Measurements from ENCODE around the gene RAB11FIP3.

DNA sequence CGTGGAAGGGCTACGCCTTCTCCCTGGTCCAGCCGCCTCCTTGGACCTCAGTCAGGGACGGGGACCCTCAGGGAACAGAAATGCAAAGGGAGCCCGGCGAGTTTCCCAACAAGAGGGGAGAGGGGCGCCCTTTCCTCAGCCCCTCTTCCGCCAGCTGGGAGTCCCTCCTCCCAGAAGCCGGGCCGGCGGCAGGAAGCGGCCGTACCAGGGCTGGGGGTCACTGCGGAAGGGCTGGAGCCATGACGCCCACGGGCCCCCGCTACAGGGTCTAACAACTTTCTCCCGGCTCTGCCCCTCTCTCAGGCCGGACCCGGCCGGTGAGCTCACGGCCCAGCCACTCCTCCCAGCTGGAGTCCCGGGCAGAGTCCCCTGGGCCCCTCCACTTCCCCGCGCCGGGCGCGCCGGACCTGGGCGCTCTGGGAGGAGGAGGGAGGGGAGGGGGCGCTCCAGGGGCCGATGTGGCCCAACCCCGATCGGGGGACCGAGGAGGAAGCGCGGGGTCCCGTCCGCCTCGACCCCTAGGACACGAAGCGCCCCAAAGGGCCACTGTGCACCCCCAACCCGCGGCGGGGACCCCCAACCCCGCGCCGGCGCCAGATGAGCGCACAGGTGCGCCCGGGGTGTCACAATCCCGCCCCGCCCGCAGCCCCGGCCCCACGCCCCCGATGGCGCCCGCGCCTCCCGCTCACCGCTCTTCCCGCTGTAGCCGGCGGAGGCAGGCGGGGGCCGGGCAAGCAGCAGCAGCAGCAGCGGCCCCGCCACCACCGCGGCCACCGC lies 44.2 kb upstream of the RAB11FIP3 start:
- TF ChIP-seq, protein P1, sequence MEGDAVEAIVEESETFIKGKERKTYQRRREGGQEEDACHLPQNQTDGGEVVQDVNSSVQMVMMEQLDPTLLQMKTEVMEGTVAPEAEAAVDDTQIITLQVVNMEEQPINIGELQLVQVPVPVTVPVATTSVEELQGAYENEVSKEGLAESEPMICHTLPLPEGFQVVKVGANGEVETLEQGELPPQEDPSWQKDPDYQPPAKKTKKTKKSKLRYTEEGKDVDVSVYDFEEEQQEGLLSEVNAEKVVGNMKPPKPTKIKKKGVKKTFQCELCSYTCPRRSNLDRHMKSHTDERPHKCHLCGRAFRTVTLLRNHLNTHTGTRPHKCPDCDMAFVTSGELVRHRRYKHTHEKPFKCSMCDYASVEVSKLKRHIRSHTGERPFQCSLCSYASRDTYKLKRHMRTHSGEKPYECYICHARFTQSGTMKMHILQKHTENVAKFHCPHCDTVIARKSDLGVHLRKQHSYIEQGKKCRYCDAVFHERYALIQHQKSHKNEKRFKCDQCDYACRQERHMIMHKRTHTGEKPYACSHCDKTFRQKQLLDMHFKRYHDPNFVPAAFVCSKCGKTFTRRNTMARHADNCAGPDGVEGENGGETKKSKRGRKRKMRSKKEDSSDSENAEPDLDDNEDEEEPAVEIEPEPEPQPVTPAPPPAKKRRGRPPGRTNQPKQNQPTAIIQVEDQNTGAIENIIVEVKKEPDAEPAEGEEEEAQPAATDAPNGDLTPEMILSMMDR (IDR thresholded peaks at IDR 0.05): no peak
- TF ChIP-seq YY1 (IDR thresholded peaks at IDR 0.05; ENCODE audit: low read depth) (no peak), POLR2AphosphoS5 (IDR thresholded peaks at IDR 0.05; ENCODE audit: low read depth, low read length) (no peak), JUND (IDR thresholded peaks at IDR 0.05) (no peak), SMC3 (IDR thresholded peaks at IDR 0.05; ENCODE audit: low read depth, low read length) (no peak), CHD2 (IDR thresholded peaks at IDR 0.05; ENCODE audit: low read length, partially characterized antibody) (no peak), TCF12 (IDR thresholded peaks at IDR 0.05) (no peak)
- TF ChIP-seq, protein P2, sequence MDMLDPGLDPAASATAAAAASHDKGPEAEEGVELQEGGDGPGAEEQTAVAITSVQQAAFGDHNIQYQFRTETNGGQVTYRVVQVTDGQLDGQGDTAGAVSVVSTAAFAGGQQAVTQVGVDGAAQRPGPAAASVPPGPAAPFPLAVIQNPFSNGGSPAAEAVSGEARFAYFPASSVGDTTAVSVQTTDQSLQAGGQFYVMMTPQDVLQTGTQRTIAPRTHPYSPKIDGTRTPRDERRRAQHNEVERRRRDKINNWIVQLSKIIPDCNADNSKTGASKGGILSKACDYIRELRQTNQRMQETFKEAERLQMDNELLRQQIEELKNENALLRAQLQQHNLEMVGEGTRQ (IDR thresholded peaks at IDR 0.05; ENCODE audit: borderline replicate concordance, low read depth, low read length): no peak
